Breast epithelium (tissue), 4 donors: ENCODE data around the gene CASZ1. TPM values are rescaled to one million over a fixed set of nuclear protein-coding genes. Genes with fewer than 3 reads are reported as not detected.

Source experiments
- DNase-seq, 2 donors: peaks; one replicate each; pipeline ENCODE4 v3.0.0-alpha.2; 2019; ENCODE audit warnings: low spot score in 2 of 2
- H3K27ac ChIP-seq, 2 donors: fragments of 200-600 bp; sonication (generic) in 1 of 2; one replicate each; pipeline ENCODE4 v1.5.1; 2016 to 2019; ENCODE audit warnings: mild to moderate bottlenecking in 1 of 2
- H3K27me3 ChIP-seq, 2 donors: fragments of 200-600 bp; sonication (generic) in 1 of 2; one replicate each; pipeline versions ENCODE4 v1.5.1 to v1.6.0; 2017 to 2019; ENCODE audit warnings: control low read depth in 1 of 2, mild to moderate bottlenecking in 1 of 2
- H3K36me3 ChIP-seq: fragments of 200-600 bp; one replicate; pipeline ENCODE4 v1.5.1; 2019
- H3K4me1 ChIP-seq, 2 donors: fragments of 200-600 bp; sonication (generic); one replicate each; pipeline ENCODE4 v1.5.1; 2016 to 2019; ENCODE audit warnings: control low read depth in 1 of 2
- H3K4me3 ChIP-seq, 3 donors: fragments of 200-600 bp; sonication (generic); 1 replicate in 2 of 3; 2 replicates in 1 of 3; pipeline ENCODE4 v1.5.1; 2016 to 2019; ENCODE audit warnings: mild to moderate bottlenecking in 3 of 3, moderate library complexity in 2 of 3
- H3K9me3 ChIP-seq, 2 donors: fragments of 200-600 bp; sonication (generic) in 1 of 2; one replicate each; pipeline ENCODE4 v1.5.1; 2016 to 2019; ENCODE audit warnings: control low read depth in 1 of 2
- POLR2A ChIP-seq: fragments of 450-650 bp; IDR thresholded peaks from one replicate; pipeline ENCODE4 v1.6.1; 2016; ENCODE audit warnings: antibody characterized with exemption, mild to moderate bottlenecking, moderate library complexity
- POLR2AphosphoS5 ChIP-seq, 3 donors: sonication (generic); formaldehyde crosslinking; IDR thresholded peaks; one replicate each; pipeline ENCODE4 v1.6.1; 2017; ENCODE audit warnings: antibody characterized with exemption in 3 of 3
- intact Hi-C: fragments of 100-400 bp; cut with DNase I; formaldehyde crosslinking; loops from one replicate; pipeline ENCODE4 v1.15.1; 2023; ENCODE audit warnings: low total_unique reads
- total RNA-seq, 3 donors: library from RNA; depleted of rRNA; stranded (reverse); fragments of >200 nt; gene quantifications; one replicate each; pipeline ENCODE4 v1.1.0, GENCODE V29; 2016
- TF ChIP-seq, protein P1 (sequence below), 3 donors: fragments of 450-650 bp; IDR thresholded peaks; one replicate each; pipeline ENCODE4 v1.5.1; 2016 to 2017; ENCODE audit warnings: antibody characterized with exemption in 3 of 3, mild to moderate bottlenecking in 3 of 3, moderate library complexity in 3 of 3

CASZ1 gene
- total RNA-seq, 3 donors from 2014 or later = 1.1 to 39.1 (median 32.4) TPM

DNA sequence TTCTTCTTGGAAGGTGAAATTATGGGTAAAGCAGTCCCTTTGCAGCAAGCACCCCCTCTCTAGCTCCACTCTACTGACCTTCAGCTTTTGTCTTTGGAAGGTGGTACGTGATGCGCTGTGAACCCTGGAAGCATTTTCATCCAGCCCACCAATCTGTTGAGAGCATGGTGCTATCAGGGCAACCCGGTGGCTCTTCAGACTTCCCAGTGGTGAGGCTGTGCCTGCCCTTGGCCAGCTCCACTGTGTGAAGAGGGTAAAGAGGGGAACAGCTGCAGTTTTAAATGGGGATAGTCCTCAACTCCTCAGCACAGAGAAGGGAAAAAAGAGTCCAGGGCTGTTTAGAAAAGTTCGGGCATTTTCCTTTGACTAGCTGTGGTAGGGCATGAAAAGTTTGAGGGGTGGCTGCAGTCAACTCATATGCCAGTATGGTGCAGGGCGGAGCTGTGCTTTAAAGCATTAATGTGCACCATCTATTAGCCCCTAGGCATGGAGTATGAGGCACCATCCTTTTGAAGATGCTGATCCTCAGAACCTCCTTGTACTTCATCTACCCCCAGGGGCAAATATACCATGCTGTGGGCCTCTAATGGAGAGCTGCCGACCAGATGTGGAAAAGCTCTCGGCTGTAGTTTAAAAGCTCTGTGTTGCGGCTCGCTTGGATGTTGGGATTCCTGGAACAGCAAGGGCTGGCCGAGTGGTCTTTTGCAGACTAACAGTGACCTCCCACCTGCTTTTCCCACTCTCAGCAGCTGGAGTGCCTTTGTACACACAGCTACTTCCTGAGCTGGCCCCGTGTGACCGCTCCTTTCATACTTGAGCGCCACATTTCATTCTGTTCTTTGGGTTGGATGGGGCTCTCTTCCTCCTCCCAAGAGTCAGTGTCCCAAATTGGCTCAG lies 198.7 kb downstream of the CASZ1 start:
- no peak overlapping the region for H3K4me3 ChIP-seq
- H3K27me3 ChIP-seq = no peaks in the 10 kb centered on the region
- no peaks in the 10 kb centered on the region for H3K9me3 ChIP-seq
- intact Hi-C loops = no loop called here
- DNase-seq = peak in 1 of 2 donors; percentile 38
- H3K4me1 ChIP-seq = no peaks in the 10 kb centered on the region
- TF ChIP-seq, protein P1, sequence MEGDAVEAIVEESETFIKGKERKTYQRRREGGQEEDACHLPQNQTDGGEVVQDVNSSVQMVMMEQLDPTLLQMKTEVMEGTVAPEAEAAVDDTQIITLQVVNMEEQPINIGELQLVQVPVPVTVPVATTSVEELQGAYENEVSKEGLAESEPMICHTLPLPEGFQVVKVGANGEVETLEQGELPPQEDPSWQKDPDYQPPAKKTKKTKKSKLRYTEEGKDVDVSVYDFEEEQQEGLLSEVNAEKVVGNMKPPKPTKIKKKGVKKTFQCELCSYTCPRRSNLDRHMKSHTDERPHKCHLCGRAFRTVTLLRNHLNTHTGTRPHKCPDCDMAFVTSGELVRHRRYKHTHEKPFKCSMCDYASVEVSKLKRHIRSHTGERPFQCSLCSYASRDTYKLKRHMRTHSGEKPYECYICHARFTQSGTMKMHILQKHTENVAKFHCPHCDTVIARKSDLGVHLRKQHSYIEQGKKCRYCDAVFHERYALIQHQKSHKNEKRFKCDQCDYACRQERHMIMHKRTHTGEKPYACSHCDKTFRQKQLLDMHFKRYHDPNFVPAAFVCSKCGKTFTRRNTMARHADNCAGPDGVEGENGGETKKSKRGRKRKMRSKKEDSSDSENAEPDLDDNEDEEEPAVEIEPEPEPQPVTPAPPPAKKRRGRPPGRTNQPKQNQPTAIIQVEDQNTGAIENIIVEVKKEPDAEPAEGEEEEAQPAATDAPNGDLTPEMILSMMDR (IDR thresholded peaks at IDR 0.05) = no peak
- TF ChIP-seq POLR2A = no peak
- TF ChIP-seq POLR2AphosphoS5 (IDR thresholded peaks at IDR 0.05) = no peak
- no peaks in the 10 kb centered on the region for H3K36me3 ChIP-seq
- no peak overlapping the region for H3K27ac ChIP-seq

DNA sequence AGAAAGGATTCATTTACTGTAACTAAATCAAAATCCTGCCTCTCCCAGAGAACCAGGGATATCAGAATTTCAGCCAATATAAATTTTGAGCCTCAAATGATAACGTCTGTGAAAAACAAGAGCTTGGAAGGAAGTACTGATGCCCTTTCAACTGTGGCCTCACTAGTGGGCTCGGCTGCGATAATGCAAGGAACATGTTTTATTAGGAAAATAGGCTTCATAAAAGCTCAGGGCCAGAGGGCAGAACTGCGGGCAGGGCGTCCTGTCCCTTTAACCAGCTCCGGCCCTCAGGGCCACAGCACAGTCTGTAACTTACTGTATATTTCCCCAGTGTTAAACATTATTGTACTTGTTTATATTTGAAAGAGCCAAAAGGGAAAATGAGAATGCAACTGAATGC lies 199.7 kb downstream of the CASZ1 start:
- no peaks in the 10 kb centered on the region for H3K27me3 ChIP-seq
- H3K27ac ChIP-seq = no peak overlapping the region
- intact Hi-C loops = no loop called here
- H3K4me1 ChIP-seq = no peaks in the 10 kb centered on the region
- H3K36me3 ChIP-seq = no peaks in the 10 kb centered on the region
- no peak for DNase-seq
- TF ChIP-seq POLR2A (no peak), POLR2AphosphoS5 (IDR thresholded peaks at IDR 0.05) (no peak)
- TF ChIP-seq, protein P1 (IDR thresholded peaks at IDR 0.05) = no peak
- H3K9me3 ChIP-seq = no peaks in the 10 kb centered on the region
- no peak overlapping the region for H3K4me3 ChIP-seq

DNA sequence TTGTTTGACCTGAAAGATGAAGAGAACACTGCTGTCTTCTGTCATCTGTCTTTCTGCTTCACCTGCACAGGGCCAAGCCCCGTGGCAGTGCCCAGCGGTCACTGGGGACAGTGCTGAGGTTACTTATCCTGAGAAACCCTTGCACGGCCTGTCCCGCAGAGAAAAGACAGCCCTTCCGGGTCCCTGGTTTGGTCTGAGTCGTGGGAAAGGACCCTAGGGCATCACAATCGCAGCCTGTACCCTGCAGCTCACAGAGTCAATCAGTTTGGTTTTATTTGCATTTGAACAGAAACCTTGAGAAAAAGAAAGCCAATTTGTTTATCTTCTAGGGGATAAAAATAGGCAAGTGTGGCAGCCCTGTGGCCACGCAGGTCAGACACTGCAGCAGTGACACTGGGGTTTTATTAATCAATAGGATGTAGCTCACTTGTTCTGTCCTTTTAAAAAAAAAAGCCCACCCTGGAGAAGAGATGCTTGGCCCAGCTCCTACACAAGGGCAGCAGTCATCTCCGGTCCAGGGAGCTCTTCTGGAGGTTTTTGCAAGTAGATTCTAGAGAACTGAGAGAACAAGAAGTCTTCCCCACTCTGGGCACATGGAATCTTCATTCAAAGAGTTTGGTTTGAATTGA lies 201.7 kb downstream of the CASZ1 start:
- H3K27me3 ChIP-seq = no peaks in the 10 kb centered on the region
- no peaks in the 10 kb centered on the region for H3K36me3 ChIP-seq
- H3K4me3 ChIP-seq = no peak overlapping the region
- no peak for DNase-seq
- no peaks in the 10 kb centered on the region for H3K4me1 ChIP-seq
- peak overlapping the region; percentile 12 to 13 for H3K27ac ChIP-seq
- no peaks in the 10 kb centered on the region for H3K9me3 ChIP-seq
- TF ChIP-seq, protein P1 (IDR thresholded peaks at IDR 0.05) = no peak
- TF ChIP-seq POLR2A (no peak), POLR2AphosphoS5 (IDR thresholded peaks at IDR 0.05) (no peak)
- intact Hi-C loops = no loop called here

DNA sequence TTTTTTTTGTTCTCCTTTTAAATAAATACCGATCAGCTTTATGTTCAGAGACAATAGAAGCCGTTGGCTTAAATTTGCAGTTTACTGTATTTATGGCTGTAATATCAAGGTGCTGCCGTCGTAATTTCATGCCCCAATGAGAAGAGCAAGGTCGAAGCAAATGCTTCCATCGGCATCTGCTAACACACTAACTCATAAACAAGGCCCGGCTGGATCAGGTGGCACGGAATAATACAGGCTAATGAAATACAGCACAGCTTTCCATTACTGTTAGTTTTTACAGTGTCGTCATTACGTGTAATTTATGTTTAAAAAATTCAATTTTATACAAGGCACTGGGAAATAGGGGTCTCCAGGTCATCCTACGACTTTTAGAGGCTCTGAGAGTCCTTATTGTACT lies 202.7 kb downstream of the CASZ1 start:
- TF ChIP-seq POLR2AphosphoS5 (IDR thresholded peaks at IDR 0.05) (no peak), POLR2A (no peak)
- TF ChIP-seq, protein P1 (IDR thresholded peaks at IDR 0.05) = no peak
- H3K27ac ChIP-seq = no peak overlapping the region
- intact Hi-C loops = no loop called here
- H3K4me3 ChIP-seq = no peak overlapping the region
- H3K4me1 ChIP-seq = no peaks in the 10 kb centered on the region
- H3K27me3 ChIP-seq = no peaks in the 10 kb centered on the region
- no peaks in the 10 kb centered on the region for H3K36me3 ChIP-seq
- H3K9me3 ChIP-seq = no peaks in the 10 kb centered on the region
- no peak for DNase-seq

DNA sequence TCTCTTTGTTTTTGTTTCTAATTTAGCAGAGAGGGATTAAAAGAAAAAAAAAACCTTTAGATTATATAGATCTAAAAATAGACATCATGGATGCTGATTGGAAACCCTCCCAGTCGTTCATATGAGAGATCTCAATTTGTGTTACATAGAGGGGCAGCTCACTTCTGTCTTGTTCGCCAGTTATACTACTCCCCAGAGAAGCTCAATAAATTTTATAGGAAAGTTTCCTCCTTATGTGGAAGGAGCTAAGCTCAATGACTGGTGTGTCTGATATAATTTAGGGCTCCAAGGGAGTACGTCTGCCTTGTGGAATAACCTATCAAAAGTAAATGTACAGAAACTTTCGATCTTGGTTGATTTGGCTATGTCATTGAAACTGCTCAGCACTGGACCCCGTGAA lies 204.1 kb downstream of the CASZ1 start:
- no peak for DNase-seq
- intact Hi-C loops = no loop called here
- no peaks in the 10 kb centered on the region for H3K9me3 ChIP-seq
- no peaks in the 10 kb centered on the region for H3K27me3 ChIP-seq
- no peaks in the 10 kb centered on the region for H3K36me3 ChIP-seq
- H3K27ac ChIP-seq = no peak overlapping the region
- no peak overlapping the region for H3K4me3 ChIP-seq
- TF ChIP-seq POLR2AphosphoS5 (IDR thresholded peaks at IDR 0.05) (no peak), POLR2A (no peak)
- TF ChIP-seq, protein P1 (IDR thresholded peaks at IDR 0.05) = no peak
- H3K4me1 ChIP-seq = no peaks in the 10 kb centered on the region
